Activated T-helper 9 cell treated with anti-CD3 and anti-CD28 coated beads, Interleukin-2, amount 50 U/mL, for 16 hours (primary cell): ENCODE measurements around the gene KAT14.
"Not testable (repeated sequence)": the region's sequence is repeated elsewhere in the genome, so short reads cannot be mapped to it uniquely, and the experiment has no call there.

Source experiments
- DNase-seq: peaks from one replicate; pipeline ENCODE4 v3.0.0-alpha.2; 2020; ENCODE audit warnings: low read depth

Gene KAT14

DNA sequence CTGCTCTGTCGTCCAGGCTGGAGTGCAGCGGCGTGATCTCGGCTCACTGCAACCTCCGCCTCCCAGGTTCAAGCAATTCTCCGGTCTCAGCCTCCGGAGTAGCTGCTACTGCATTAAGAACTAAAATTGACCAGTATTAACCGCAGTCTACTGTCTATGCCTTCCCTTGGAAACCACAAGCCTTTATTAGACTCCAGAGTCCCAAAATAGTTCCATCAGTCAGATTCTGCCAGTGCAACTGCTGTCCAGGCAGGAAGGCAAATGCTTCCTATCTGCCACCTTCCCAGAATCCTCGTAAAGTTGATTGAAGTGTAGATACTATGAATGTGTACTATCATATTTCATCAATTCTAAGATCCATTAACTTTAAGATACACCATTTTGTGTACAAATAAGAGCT lies 16.7 kb downstream of the KAT14 start:
- no peak for DNase-seq

DNA sequence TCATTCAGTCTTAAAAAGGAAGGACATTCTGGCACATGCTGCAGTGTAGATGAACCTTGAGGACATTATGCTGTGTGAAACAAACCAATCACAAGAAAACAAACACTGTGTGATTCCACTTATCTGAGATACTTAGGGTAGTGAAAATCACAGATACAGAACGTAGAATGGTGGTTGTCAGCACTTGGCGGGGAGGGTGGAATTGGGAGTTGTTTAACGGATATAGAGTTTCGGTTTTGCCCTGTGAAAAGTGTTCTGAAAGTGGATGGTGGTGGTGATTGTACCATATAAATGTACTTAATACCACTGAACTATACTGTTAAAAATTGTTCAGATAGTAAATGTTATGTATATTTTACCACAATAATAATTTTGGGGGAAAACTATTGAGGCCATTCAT lies 18.4 kb downstream of the KAT14 start:
- no peak for DNase-seq

DNA sequence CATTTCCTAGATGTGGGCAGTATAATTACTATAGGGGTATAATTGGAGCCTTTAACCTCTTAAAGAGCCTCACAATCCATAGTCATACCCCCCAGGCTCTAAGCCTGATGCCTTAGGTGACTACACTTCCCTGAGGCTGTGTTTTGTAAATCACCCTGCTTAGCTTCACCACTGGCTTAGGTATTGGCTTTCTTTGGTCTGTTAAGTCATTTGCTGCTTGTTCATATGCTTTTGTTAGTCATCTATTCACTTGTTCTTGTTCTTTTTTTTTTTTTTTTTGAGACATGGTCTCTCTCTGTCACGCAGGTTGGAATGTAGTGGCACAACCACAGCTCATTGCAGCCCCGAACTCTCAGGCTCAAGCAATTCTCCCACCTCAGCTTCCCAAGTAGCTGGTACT lies 26.7 kb downstream of the KAT14 start:
- DNase-seq: no peak

GRCh38 chr20:18165553-18165952 lies 27.9 kb downstream of the KAT14 start:
- no peak for DNase-seq

DNA sequence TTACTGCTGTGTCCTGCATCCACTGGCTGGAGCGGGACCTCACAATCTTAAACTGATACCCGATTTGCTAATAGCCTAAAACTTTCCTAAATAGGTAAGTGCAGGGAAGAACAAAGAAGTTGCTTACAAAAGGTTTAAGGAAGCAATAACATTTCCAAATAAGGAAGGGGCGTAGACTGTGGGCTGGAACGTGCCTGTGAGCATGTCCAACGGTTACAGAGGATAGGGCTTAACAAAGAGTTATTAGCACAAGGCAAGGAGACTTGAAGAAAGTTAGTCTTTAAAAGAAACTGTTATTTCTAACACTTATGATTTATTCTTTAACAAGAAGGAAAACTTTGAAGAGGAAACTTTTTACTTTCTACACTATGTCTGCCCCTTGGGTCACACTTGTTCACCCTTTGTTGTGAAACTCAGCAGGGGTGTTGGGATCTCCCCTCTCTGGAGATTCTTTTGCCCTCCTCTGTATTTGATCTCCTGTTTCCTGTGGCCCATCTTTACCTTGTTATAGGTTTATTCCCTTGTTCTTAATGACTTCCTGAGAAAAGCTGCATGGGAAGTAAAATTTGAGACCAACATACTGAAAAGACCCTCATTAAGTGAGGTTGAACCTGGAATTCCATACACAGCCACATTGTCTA lies 28.7 kb downstream of the KAT14 start:
- DNase-seq: no peak

- DNase-seq: no peak
Measured at GRCh38 chr20:18166950-18167349, 29.3 kb downstream of the KAT14 start.

DNA sequence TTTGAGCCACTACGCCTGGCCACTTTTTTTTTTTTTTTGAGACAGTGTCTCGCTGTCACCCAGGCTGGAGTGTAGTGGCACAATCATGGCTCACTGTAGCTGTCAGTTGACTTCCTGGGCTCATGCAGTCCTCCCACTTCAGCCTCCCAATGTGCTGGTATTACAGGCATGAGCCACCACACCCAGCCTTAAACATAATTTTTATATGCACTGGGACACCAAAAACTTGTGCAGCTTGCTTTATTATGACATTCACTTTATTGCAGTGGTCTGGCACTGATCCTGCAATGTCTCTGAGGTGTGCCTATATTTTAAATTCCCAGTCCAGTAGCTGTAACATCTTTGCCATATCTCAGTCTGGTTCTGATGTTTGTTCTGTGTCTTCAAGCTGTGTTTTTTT lies 34.7 kb downstream of the KAT14 start:
- DNase-seq: no peak

- no peak for DNase-seq
Measured at GRCh38 chr20:18174906-18175683, 37.4 kb downstream of the KAT14 start.

GRCh38 chr20:18176318-18176785 lies 38.7 kb downstream of the KAT14 start:
- DNase-seq: no peak

DNA sequence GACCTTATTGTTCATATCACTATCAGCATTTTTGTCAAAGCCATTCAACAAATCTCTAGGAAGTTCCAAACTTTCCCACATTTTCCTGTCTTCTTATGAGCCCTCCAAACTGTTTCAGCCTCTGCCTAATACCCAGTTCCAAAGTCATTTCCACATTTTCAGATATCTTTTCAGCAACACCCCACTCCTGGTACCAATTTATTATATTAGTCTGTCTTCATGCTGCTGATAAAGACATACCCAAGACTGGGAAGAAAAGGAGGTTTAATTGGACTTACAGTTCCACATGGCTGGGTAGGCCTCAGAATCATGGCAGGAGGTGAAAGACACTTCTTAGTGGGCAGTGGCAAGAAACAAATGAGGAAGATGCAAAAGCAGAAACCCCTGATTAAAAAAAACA lies 42.7 kb downstream of the KAT14 start:
- DNase-seq: not testable (repeated sequence)

- DNase-seq: no peak
Measured at GRCh38 chr20:18180815-18181214, 43.2 kb downstream of the KAT14 start.

- no peak for DNase-seq
Measured at GRCh38 chr20:18187020-18187419, 49.4 kb downstream of the KAT14 start.

DNA sequence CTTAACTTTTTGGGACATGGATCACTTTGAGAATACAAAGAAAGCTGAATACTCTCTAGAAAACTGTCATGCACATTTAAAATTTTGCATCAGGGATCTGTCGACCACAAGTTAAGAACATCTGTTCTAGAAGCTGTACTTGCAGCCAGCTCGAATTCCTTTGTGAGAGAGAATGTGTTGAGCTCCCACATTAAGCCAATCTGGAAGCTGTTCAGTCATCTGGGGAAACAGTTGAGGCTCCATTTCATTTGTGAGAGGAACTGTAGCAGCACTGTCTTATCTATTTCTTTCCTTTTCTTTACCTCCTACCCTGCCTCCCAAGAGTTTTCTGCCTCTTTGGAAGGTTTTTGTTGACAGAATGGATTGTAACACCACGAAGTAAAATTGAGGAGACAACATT lies 50.8 kb downstream of the KAT14 start:
- DNase-seq: no peak

DNA sequence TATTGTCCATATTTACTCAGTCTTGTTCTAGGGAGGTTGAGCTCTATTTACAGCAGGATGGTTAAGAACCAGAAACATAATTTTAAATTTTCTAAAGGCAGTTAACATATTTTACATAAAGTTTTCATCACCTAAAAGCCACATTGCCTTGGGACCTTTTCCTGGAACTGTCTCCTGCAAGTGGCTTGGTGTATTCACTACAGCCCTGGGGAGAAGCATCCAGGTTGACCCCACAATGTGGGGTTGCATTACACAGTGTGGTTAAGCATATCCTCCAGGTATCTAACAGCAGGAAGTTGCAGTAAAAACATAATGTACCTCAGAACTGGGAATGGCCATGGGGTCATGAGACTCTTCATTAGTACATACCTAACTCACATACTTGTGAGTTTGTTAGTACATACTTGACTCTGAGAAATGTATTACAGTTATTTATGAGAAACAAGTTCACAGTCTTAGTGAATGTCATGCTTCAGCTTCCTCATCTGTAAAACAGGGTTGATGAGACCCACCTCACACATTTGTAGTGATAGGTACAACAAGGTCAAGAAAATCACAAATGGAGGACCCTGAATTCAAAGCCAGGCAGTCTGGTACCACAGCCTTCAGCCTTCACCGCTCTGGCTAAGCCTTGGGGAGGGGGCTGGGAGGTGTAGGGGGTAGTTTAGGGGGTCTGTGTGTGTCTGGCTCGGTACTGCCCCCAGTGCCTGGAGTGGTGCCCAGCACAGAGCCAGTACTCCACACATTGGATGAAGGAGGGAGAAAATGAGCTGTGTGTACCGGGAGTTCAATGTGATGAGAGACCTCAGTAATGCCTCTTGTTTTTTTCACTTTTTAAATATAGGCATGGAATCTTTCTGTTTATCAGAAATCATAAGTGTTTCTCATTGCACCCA lies 52.9 kb downstream of the KAT14 start:
- DNase-seq: no peak

- no peak for DNase-seq
Measured at GRCh38 chr20:18191306-18191705, 53.6 kb downstream of the KAT14 start.

DNA sequence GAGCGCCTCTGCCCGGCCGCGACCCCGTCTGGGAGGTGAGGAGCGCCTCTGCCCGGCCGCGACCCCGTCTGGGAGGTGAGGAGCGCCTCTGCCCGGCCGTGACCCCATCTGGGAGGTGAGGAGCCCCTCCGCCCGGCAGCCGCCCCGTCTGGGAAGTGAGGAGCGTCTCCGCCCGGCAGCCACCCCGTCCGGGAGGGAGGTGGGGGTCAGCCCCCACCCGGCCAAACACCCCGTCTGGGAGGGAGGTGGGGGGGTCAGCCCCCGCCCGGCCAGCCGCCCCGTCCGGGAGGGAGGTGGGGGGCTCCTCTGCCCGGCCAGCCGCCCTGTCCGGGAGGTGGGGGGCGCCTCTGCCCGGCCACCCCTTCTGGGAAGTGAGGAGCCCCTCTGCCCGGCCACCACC lies 56.8 kb downstream of the KAT14 start:
- DNase-seq: not testable (repeated sequence)

DNA sequence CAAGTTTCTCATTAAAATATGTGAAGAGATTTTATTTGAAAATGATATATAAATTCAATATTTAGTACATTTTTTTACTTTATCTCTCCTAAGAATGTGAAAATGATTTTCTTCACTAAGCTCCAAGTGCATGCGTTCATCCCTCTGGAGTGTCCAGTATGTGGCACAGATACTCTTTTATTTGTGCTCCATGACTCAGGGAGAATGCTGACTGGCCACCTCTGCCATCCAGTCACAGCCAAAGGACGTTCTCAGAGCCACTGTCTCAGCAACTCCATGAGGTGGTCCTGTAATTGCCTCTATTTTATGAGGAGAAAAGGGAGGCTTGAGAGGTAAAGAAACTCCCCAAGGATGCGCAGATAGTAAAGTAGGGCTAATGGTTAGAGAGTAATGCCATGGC lies 58.3 kb downstream of the KAT14 start:
- no peak for DNase-seq

DNA sequence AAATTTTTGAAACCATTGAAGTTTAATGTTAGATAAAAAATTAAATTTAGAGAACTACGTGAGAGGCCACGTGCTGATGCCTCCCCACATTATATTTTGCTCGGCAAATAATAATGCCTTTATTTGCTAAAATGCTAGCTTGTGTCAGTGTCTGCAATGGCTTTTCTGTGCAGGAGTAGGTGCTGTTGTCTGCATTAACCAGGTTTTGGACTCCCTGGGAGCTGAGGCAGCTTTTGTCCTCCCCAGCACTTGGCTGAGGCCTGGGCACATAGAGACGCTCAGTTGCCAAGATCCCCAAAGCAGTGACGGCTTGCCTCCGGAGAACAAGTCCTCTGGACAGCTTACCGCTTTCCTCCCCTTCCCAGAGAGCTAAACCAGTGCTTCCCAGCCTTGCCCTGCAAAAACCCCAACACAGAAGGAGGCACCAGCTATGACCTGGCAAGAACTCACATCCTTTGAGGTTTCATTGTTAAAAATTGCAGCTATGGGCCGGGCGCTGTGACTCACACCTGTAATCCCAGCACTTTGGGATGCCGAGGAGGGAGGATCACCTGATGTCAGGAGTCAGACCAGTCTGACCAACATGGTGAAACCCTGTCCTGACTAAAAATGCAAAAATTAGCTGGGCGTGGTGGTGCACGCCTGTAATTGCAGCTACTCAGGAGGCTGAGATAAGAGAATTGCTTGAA lies 59.9 kb downstream of the KAT14 start:
- no peak for DNase-seq

DNA sequence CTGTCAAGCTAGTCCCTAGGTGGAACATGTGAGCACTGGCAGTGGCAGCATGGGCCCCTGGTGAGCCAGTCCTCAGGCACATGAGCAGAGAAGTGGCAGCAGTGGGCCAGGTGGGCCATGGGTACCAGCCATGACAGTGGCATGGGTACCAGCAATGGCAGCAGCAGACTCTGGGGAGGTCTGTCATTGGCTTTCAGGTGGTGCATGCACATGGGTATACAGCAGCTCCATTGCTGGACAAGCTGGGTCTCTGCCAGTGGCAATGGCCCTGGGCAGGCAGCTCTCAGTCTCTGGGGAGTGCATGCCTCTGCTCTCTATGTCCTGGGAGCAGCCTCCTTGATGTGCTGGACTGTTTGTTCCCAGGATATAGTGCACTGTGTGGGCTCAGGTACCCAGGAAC lies 65.3 kb downstream of the KAT14 start:
- no peak for DNase-seq

DNA sequence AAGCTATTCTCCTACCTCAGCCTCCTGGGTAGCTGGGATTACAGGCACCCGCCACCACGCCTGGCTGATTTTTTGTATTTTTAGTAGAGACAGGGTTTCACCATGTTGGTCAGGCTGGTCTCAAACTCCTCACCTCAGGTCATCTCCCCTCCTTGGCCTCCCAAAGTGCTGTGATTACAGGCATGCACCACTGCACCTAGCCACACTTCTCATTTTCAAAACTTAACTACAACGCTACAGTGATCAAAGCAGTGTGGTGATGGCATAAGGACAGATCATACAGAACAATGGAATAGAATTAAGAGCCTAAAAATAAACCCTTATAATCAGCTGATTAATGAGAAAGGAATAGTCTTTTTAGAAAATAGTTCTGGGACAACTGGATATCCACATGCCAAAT lies 66.0 kb downstream of the KAT14 start:
- not testable (repeated sequence) for DNase-seq

DNA sequence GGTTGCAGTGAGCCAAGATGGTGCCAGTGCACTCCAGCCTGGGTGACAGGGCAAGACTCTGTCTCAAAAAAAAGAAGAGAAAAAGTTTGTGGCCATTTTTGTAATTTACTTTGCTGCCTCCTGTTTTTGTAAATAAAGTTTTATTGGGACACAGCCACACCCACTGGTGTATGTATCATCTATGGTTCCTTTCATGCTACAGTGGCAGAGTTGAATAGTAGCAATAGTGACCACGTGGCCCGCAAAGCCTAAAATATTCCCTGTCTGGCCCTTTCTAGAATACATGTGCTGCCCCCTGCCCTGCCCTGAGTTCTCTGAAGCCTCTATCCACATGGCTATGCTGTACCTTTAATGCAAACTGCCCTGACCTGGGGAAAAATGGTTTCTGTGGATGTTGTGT lies 75.3 kb downstream of the KAT14 start:
- DNase-seq: no peak

GRCh38 chr20:18215566-18215965 lies 77.9 kb downstream of the KAT14 start:
- no peak for DNase-seq
